HG02884 (cell line): ENCODE measurements around the gene PNPLA1.

Source experiments
- ATAC-seq: cut with Tn5 transposase; IDR thresholded peaks from one replicate; pipeline ENCODE4 v1.9.1; 2021; ENCODE audit warnings: mild to moderate bottlenecking, moderate library complexity; ENCODE audit not compliant: unreplicated experiment

The PNPLA1 gene

DNA sequence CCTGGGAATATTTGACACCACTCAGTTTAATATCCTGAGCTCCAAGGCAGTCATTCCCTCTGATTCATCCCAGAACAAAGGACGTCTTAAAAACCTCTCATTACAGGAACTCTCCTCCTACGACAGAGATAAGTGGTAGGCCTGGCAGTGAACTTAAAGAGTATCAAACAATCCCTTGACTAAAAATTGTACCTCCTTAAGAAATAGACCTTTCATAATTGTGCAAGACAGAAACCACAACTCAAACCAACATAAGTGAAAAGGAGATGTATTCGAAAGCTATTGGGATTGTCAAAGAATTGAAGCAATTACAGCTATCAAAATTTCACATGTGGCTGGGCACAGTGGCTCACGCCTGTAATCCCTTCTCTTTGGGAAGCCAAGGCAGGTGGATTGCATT, 86.0 kb downstream of the PNPLA1 start:
- no peak for ATAC-seq

- no peak for ATAC-seq
Measured at GRCh38 chr6:36357872-36358225, 88.0 kb downstream of the PNPLA1 start.
